GM21825 (cell line): ENCODE data around the gene CASQ2.

ENCODE experiments used
- ATAC-seq: cut with Tn5 transposase; IDR thresholded peaks from one replicate; pipeline ENCODE4 v1.9.1; 2021; ENCODE audit warnings: mild to moderate bottlenecking, moderate library complexity; ENCODE audit not compliant: unreplicated experiment

Gene CASQ2

DNA sequence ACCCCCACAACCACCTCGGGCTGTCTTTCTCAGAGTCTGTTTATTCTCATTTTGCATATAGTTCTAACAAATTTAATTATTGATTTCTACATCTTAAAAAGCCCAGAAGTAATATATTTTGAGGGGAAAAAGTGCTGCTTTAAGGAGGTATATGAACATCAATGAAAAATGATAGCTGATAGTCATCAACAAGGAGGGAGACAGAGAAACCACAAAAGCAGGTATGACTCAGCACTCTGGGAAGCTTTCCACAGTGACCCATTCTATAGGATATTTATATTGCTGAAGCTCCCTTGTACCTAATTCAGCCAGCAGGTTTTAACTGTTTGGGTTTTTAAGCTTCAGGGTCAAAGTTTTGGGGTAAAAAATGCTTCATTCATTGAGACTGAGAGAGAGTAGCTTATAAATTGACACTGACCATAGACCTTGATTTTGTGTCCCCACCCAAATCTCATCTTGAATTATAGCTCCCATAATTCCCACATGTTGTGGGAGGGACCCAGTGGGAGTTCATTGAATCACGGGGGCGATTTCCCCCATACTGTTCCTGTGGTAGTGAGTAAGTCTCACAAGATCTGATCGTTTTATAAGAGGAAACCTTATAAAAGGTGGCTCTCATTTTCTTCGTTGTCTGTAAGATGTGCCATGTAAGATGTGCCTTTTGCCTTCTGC lies 99.4 kb downstream of the CASQ2 start:
- no peak for ATAC-seq

- no peak for ATAC-seq
These were observed 99.9 kb downstream of the CASQ2 start for GRCh38 chr1:115668579-115668978.

GRCh38 chr1:115666702-115667101 lies 101.8 kb downstream of the CASQ2 start:
- ATAC-seq: no peak

DNA sequence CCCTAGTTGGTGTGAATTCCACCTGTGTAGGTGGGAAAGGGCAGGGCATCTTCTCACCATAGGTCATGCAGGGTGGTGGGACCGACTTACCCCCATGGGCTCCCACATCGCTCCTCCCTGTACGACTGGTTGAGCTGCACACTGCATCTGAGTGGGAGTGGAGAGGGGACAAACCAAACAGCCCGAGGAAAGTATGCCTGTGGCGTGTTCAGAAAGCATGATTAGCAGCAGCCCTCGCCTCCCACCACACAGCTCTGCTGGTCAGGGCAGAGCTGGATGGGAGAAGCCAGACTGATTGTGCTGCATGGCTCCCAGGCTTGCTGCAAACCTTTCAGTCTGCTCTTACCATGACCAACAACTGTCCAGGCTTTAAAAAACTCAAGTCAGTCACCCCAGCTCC lies 102.3 kb downstream of the CASQ2 start:
- no peak for ATAC-seq

GRCh38 chr1:115665319-115666096 lies 103.0 kb downstream of the CASQ2 start:
- no peak for ATAC-seq

DNA sequence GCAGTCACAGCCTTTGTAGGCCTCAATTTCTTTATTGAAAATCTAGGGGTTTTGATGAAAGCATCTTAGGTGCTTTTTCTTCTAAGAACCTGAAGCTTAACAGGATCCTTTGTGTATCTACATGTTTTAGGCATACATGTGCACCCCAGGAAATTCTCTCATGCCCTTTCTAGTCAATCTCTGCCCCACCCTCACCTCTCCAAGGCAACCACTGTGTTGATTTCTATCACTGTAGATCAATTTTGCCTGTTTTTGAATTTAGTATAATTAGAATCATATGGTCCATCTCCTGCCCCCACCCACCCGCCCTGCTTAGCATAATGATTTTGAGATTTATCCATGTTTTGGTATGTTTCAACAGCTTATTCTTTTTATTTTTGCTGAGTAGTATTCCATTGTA lies 107.4 kb downstream of the CASQ2 start:
- no peak for ATAC-seq

DNA sequence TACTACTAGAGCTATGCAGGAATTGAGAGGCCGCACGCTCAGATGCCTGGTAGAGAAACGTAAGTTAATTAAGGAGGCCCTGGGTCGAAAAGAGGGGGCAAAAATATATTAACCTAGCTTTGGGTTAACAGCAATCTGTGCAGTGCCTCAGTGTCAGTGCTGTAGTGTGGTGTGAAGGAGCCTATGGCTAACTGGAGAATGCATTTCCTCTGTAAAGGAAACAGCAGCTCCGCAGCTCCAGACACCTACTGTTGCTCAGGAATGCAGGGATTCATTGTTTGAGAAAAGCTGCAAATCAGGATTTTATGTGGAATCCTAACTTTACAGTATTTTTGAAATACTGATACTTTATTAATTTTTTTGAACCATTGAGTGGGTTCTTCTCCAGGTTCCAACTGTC lies 108.4 kb downstream of the CASQ2 start:
- ATAC-seq: no peak

- ATAC-seq: no peak
These were observed 109.9 kb downstream of the CASQ2 start for GRCh38 chr1:115658646-115659045.

DNA sequence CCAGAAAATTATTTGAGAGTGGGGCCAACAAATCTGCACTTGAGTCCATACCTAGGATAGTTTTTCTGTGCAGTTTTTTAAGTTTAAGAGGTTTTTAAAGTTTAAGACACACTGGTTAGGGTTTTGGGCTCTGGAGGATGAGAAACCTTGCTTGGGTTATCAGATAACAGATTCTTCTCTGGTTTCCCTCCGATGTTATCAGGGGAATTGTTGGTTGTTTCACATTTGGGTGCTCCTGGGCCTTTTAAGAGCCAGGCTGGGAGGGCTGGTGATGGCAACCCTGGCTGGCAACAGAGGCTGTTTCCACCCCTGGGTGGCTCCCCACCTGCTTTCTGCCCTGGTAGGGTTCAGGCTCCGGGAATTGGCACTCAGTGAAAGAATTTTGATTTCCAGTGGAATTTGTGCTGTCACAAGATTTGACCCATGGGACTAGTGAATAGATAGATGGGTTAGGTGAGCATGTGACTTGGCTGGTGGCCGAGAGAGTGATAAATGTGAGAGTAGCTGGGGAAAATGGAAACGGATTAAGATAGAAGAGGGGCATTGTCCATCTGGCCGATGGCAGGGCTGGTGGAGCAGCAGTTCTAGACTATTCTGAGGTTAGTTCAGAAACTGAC lies 111.9 kb downstream of the CASQ2 start:
- no peak for ATAC-seq

DNA sequence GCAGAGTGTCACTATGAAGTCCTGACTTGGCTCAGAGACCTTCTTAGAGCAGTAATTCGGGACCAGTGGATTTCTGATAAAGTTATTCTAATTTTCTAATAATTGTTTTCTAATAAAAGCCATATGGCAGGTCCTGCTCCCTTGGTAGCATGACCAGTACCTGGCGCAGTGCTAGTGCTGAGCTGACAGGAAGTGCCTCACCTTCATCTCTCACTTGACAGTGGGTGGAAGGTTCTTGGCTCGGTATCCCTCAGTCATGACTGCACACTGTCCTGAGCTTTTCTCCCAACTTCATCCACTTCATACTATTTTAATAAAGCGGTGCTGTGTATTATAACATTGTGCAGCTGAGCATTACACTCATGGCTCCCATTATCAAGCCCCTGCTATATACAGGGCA lies 112.6 kb downstream of the CASQ2 start:
- ATAC-seq: no peak

DNA sequence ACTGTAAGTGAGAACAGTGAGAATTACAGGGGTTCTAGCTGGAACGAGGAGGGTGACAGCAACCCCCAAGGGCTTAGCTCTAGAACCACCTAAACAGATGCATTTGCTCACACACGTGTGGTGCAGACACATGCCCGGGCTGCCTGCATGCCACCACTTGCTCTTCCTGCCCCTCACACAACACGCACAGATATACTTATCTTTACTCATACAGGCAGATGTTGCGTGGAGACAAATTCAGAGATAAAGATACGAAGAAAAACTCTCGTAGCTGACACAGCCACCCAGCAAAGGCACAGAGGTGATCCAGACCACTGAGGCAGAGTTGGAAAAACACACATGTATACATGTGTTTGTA lies 113.2 kb downstream of the CASQ2 start:
- no peak for ATAC-seq

DNA sequence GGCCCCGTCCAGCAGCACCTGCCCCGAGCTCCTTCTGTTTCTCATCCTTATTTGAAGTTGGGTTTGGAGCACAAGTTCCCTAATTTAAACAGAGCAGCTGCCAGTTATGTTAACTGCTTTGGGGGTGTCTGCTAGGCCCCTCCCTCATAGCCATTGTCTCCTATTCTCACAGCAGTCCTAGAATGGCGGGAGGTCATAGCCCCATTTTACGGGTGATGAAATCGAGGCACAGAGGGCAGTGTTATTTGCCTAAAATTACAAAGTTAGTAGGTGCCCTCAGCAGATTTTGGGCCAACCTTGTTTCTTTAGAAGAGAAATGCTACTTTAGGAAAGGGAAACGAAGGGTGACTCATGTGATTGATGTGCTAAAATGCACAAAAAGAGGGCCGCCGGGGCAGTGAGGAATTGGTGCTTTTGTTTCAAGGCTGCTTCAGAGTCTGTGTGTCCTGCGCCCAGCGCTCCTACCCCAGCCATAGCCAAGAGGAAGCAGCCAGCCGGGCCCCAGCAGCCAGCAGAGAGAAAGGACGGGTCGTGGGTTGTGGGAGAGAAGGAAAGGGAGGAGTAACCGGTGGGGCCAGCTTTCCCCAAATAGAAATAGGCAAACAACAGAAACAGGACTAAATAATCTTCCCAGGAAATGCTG lies 113.7 kb downstream of the CASQ2 start:
- no peak for ATAC-seq

DNA sequence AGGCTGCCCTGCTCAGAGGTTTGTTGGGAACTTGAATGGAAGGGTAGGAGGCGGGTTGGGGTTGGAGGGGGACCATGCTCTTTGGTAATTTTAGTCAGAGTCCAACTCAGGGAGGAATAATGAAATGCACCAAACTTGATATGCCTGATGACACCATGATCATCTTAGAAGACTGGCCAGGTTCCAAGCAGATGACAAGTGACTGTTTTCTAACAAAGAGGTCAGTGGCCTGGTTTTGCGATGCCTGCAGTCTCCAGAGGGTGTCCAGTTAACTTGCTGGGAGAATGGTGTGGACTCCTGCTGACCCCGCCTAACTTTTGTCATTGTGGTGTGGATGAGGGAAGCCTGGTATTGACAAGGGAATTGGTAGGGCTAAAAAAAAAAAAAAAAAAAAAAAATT lies 114.4 kb downstream of the CASQ2 start:
- ATAC-seq: no peak

GRCh38 chr1:115652236-115652788 lies 116.2 kb downstream of the CASQ2 start:
- no peak for ATAC-seq

- ATAC-seq: no peak
These were observed 117.1 kb downstream of the CASQ2 start for GRCh38 chr1:115651391-115651790.

DNA sequence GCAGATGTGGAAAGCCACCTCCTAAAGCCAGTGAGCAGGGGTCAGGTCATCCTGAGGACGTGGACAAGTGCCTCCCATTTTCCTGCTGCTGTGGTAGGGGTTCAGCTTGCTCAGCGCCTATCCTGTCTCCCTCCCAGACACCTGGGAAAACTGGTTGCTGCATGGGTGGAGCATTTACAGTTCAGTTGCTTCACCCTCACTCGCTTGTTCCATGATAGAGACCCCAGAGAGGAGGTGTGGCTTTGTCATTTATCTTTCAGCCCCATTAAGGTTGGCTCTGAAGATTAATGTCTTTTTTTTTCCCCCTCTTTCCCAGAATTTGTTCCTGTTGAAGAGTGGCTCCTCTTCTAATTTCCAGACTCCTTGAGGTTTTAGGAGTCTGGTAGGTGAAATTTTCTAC lies 117.6 kb downstream of the CASQ2 start:
- no peak for ATAC-seq
